CD8-positive, alpha-beta memory T cell (primary cell): ENCODE measurements around the gene TFAM. TPM values are rescaled to one million over a fixed set of nuclear protein-coding genes. Genes with fewer than 3 reads are reported as not detected.
A peak's percentile ranks its signal among the peaks of the same experiment; 100 is the strongest.

Experiments
- CTCF ChIA-PET: fragments of 350-600 bp; sonication (Branson Sonifier 250); formaldehyde crosslinking; loops from one replicate; lab custom pipeline; 2021; ENCODE audit warnings: antibody characterized with exemption; lab: Charles Lee
- POLR2A ChIA-PET: fragments of 350-600 bp; sonication (Branson Sonifier 250); formaldehyde crosslinking; loops from one replicate; lab custom pipeline; 2021; ENCODE audit warnings: antibody characterized with exemption; lab: Charles Lee
- DNase-seq, 5 donors: peaks; one replicate each; pipeline versions ENCODE4 v3.0.0 to v3.0.0-alpha.2; 2020 to 2022; ENCODE audit warnings: mixed read lengths in 1 of 5
- H3K27ac ChIP-seq: one replicate; pipeline ENCODE4 v1.7.0; 2013; ENCODE audit warnings: low read depth, mild to moderate bottlenecking, low read length, moderate library complexity
- H3K27me3 ChIP-seq: 2 replicates; pipeline ENCODE4 v1.7.0; 2013; ENCODE audit warnings: low read length, mild to moderate bottlenecking; ENCODE audit not compliant: insufficient read depth, poor library complexity, severe bottlenecking
- H3K36me3 ChIP-seq: 2 replicates; pipeline ENCODE4 v1.7.0; 2013; ENCODE audit warnings: mild to moderate bottlenecking, low read length, moderate library complexity; ENCODE audit not compliant: insufficient read depth
- H3K4me1 ChIP-seq: 2 replicates; pipeline ENCODE4 v1.7.0; 2013; ENCODE audit warnings: mild to moderate bottlenecking, low read length, moderate library complexity; ENCODE audit not compliant: insufficient read depth
- H3K4me3 ChIP-seq: 2 replicates; pipeline ENCODE4 v1.7.0; 2013; ENCODE audit warnings: mild to moderate bottlenecking, low read length
- H3K9me3 ChIP-seq: 2 replicates; pipeline ENCODE4 v1.7.0; 2013; ENCODE audit warnings: mild to moderate bottlenecking, low read length
- H3K27ac Mint-ChIP-seq, 8 donors: one replicate each; pipeline ENCODE4 v1.8.0; 2020 to 2021; ENCODE audit warnings: mixed read lengths in 8 of 8, mild to moderate bottlenecking in 6 of 8, inconsistent platforms in 3 of 8, moderate library complexity in 3 of 8
- H3K27me3 Mint-ChIP-seq, 2 donors: one replicate each; pipeline ENCODE4 v1.8.0; 2020 to 2021; ENCODE audit warnings: mixed read lengths in 2 of 2, mild to moderate bottlenecking in 1 of 2, moderate library complexity in 1 of 2
- H3K36me3 Mint-ChIP-seq, 3 donors: one replicate each; pipeline ENCODE4 v1.8.0; 2020 to 2021; ENCODE audit warnings: mixed read lengths in 3 of 3, inconsistent platforms in 1 of 3, mild to moderate bottlenecking in 1 of 3
- H3K4me1 Mint-ChIP-seq, 3 donors: one replicate each; pipeline ENCODE4 v1.8.0; 2020 to 2021; ENCODE audit warnings: mixed read lengths in 3 of 3, inconsistent platforms in 1 of 3, mild to moderate bottlenecking in 1 of 3
- H3K4me3 Mint-ChIP-seq, 7 donors: one replicate each; pipeline ENCODE4 v1.8.0; 2020 to 2021; ENCODE audit warnings: mixed read lengths in 7 of 7, mild to moderate bottlenecking in 6 of 7, moderate library complexity in 4 of 7, inconsistent platforms in 2 of 7
- H3K9me3 Mint-ChIP-seq, 5 donors: one replicate each; pipeline ENCODE4 v1.8.0; 2020 to 2022; ENCODE audit warnings: mixed read lengths in 5 of 5, mild to moderate bottlenecking in 3 of 5, moderate library complexity in 2 of 5, inconsistent platforms in 1 of 5
- polyA plus RNA-seq: library from polyadenylated mRNA; unstranded; fragments of 300-500 nt; fragmentation: Illumina TruSeq; gene quantifications from one replicate; pipeline ENCODE4 v1.2.3, GENCODE V29; 2021
- total RNA-seq, 2 experiments: library from RNA; stranded (reverse); gene quantifications; one replicate each; pipeline ENCODE4 v1.2.3, GENCODE V29; 2021

Gene TFAM
- total RNA-seq: 100 to 1,000 TPM; 124 to 136 TPM
- 50.6 TPM for polyA plus RNA-seq

DNA sequence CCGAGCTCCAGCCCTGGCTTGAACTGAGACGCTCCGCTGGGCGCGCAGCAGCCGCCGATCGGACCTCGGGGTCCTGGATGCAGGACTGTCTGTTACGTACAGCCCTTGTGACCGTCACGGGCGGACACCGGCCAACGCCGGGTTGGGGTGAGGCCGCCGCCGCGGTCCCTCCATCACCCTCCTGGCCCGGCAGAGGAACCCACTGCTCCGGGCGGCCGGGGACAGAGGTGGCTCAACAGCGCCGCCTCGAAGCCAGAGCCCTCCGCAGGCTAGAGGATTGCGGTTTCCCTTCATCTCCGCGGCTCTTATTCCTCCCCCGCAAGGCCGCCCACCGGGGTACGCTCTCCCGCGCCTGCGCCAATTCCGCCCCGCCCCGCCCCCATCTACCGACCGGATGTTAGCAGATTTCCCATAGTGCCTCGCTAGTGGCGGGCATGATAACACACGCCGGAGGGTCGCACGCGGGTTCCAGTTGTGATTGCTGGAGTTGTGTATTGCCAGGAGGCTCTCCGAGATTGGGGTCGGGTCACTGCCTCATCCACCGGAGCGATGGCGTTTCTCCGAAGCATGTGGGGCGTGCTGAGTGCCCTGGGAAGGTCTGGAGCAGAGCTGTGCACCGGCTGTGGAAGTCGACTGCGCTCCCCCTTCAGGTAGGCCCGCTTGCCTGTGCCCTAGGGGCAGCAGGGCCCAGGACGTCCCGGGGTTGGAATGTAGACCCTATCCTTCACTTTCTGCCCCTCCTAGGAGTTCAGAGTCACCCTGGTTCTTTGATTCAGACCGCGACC, at the start of gene TFAM:
TSS of gene TFAM (plus strand) at position 412 of the 785 bp plus-strand sequence. CDS start at position 550, 138 bp downstream.
- Mint-ChIP-seq H3K27me3 (peaks cover 0 to 6% of the 10 kb centered on the region in 2 donors), H3K27ac (peak within 1 kb of the TSS; percentile 88 to 99 (median 97)), H3K4me1 (peaks cover 43 to 66% (median 59%) of the 10 kb centered on the region in 3 donors), H3K36me3 (peaks cover 3 to 45% (median 11%) of the 10 kb centered on the region in 3 donors), H3K4me3 (peak within 1 kb of the TSS; percentile 93 to 98 (median 97)), H3K9me3 (no peaks in the 10 kb centered on the region)
- H3K27me3 ChIP-seq: no peaks in the 10 kb centered on the region
- peaks cover 20% of the 10 kb centered on the region for H3K36me3 ChIP-seq
- DNase-seq: peak; percentile 92 to 96 (median 94)
- POLR2A ChIA-PET: interaction anchor here (0.6 to 2.6 kb wide), 5 partner anchors 10 to 117 kb away, joined by 3 to 25 read pairs (median 4); partner anchors contain the start of genes CISD1 and IPMK
- peak within 1 kb of the TSS; percentile 75 for H3K4me3 ChIP-seq
- H3K27ac ChIP-seq: peak within 1 kb of the TSS; percentile 68
- peaks cover 34% of the 10 kb centered on the region for H3K4me1 ChIP-seq
- CTCF ChIA-PET: interaction anchor here (1.0 to 2.3 kb wide), 15 partner anchors 9 to 122 kb away, joined by 3 to 19 read pairs (median 5); partner anchors contain the start of genes CISD1, IPMK and UBE2D1
- no peaks in the 10 kb centered on the region for H3K9me3 ChIP-seq

DNA sequence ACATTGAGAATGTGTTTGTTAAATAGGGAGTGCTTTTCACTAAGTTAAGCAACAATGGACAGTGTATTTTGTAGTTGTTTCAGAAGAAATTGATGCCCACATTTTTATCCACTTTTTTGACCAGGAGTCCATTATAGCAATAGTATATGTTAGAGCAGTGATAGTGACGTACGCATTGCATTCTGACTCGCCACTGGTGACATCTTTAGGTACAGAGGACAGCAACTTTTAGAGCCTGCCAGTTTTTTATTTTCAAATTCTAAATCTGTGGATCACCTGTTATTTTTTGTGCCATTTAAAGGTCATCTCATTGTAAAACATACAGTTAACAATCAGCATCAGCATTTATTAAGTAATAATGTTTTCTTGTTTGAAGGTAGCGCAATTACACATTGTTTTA, 49.0 kb upstream of the TFAM start:
- Mint-ChIP-seq H3K36me3 (peaks cover 0 to 10% (median 6%) of the 10 kb centered on the region in 3 donors), H3K9me3 (no peaks in the 10 kb centered on the region), H3K27ac (peak overlapping the region in 5 of 8 donors; percentile 3 to 88 (median 74)), H3K4me3 (peak overlapping the region; percentile 93 to 97 (median 95)), H3K27me3 (peaks cover 3 to 14% of the 10 kb centered on the region in 2 donors), H3K4me1 (peaks cover 37 to 57% (median 56%) of the 10 kb centered on the region in 3 donors)
- Histone ChIP-seq H3K9me3 (no peaks in the 10 kb centered on the region), H3K27me3 (no peaks in the 10 kb centered on the region), H3K36me3 (no peaks in the 10 kb centered on the region), H3K4me3 (no peak overlapping the region), H3K4me1 (peaks cover 17% of the 10 kb centered on the region), H3K27ac (no peak overlapping the region)
- DNase-seq: no peak
- POLR2A ChIA-PET: no interaction called here
- CTCF ChIA-PET: no interaction called here

DNA sequence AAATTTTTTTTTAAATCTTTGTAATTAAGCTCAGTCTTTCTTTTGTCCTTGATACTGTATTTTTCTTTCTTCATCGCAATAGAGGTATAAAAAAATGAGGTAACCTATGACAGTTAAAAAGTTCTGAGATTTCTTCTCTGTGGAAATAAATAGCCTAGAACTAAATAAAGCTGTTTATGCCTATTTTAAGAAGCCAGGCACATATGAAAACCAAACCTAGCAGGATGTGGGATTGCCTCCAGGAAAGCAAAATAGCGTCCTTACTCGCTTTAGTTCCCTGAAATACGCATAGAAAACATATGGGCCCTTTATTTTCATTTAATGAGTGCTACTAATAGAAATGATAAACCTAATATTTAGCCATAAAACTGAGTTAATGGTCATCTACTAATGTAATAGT, 43.8 kb upstream of the TFAM start:
- no peak overlapping the region for H3K4me3 ChIP-seq
- DNase-seq: no peak
- H3K27me3 ChIP-seq: no peaks in the 10 kb centered on the region
- Mint-ChIP-seq H3K27me3 (no peaks in the 10 kb centered on the region), H3K4me1 (peaks cover 43 to 73% (median 71%) of the 10 kb centered on the region in 3 donors), H3K4me3 (no peak overlapping the region), H3K27ac (no peak overlapping the region), H3K9me3 (no peaks in the 10 kb centered on the region), H3K36me3 (peaks cover 0 to 11% (median 6%) of the 10 kb centered on the region in 3 donors)
- H3K4me1 ChIP-seq: peaks cover 8% of the 10 kb centered on the region
- H3K36me3 ChIP-seq: no peaks in the 10 kb centered on the region
- H3K9me3 ChIP-seq: no peaks in the 10 kb centered on the region
- ChIA-PET POLR2A (no interaction called here), CTCF (interaction anchor here (2.2 kb wide), 1 partner anchor 44 kb away, joined by 6 read pairs; the partner anchor contains the start of gene TFAM)
- no peak overlapping the region for H3K27ac ChIP-seq

- H3K27me3 ChIP-seq: no peaks in the 10 kb centered on the region
- CTCF ChIA-PET: interaction anchor here (2.2 kb wide), 1 partner anchor 44 kb away, joined by 6 read pairs; the partner anchor contains the start of gene TFAM
- H3K4me3 ChIP-seq: no peak overlapping the region
- Mint-ChIP-seq H3K4me1 (peaks cover 43 to 73% (median 69%) of the 10 kb centered on the region in 3 donors), H3K36me3 (peaks cover 0 to 14% (median 9%) of the 10 kb centered on the region in 3 donors), H3K27me3 (no peaks in the 10 kb centered on the region), H3K4me3 (no peak overlapping the region), H3K9me3 (no peaks in the 10 kb centered on the region), H3K27ac (peak overlapping the region in 3 of 8 donors; percentile 36 to 61 (median 49))
- no peak overlapping the region for H3K27ac ChIP-seq
- H3K9me3 ChIP-seq: no peaks in the 10 kb centered on the region
- POLR2A ChIA-PET: no interaction called here
- H3K4me1 ChIP-seq: peaks cover 3% of the 10 kb centered on the region
- H3K36me3 ChIP-seq: no peaks in the 10 kb centered on the region
- DNase-seq: no peak
These were observed 43.3 kb upstream of the TFAM start for GRCh38 chr10:58341947-58342346.

- Mint-ChIP-seq H3K27ac (peak overlapping the region in 1 of 8 donors; percentile 38), H3K27me3 (no peaks in the 10 kb centered on the region), H3K36me3 (peaks cover 0 to 17% (median 10%) of the 10 kb centered on the region in 3 donors), H3K4me3 (no peak overlapping the region), H3K9me3 (no peaks in the 10 kb centered on the region), H3K4me1 (peaks cover 40 to 63% (median 62%) of the 10 kb centered on the region in 3 donors)
- H3K4me3 ChIP-seq: no peak overlapping the region
- peaks cover 5% of the 10 kb centered on the region for H3K4me1 ChIP-seq
- H3K27ac ChIP-seq: no peak overlapping the region
- ChIA-PET POLR2A (no interaction called here), CTCF (no interaction called here)
- no peaks in the 10 kb centered on the region for H3K27me3 ChIP-seq
- H3K9me3 ChIP-seq: no peaks in the 10 kb centered on the region
- no peak for DNase-seq
- H3K36me3 ChIP-seq: no peaks in the 10 kb centered on the region
These were observed 37.2 kb upstream of the TFAM start for GRCh38 chr10:58347967-58348366.

- peaks cover 36 to 59% (median 58%) of the 10 kb centered on the region in 3 donors for H3K4me1 Mint-ChIP-seq
- CTCF ChIA-PET: no interaction called here
These were observed 36.6 kb upstream of the TFAM start for GRCh38 chr10:58348571-58349033.

DNA sequence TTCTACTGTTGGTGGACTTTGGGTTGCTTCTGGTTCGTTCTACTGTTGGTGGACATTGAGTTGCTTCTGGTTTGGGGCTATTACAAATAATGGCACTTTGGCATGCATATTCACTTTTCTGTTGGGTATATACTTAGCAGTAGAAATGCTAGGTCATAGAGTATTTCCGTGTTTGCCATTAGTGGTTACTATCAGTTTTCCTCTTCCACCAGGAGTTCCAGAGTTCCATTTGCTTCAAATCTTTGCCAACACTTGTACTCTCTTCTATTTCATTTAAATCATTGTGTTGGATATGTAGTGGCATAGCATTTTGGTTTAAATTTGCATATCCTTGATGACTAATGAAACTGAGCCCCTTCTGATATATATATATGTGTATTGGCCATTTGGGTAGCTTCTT, 35.2 kb upstream of the TFAM start:
- ChIA-PET CTCF (no interaction called here), POLR2A (no interaction called here)
- Histone ChIP-seq H3K4me3 (no peak overlapping the region), H3K9me3 (no peaks in the 10 kb centered on the region), H3K27me3 (no peaks in the 10 kb centered on the region), H3K27ac (no peak overlapping the region), H3K4me1 (peaks cover 5% of the 10 kb centered on the region), H3K36me3 (no peaks in the 10 kb centered on the region)
- H3K27ac Mint-ChIP-seq: no peak overlapping the region
- no peaks in the 10 kb centered on the region for H3K27me3 Mint-ChIP-seq
- no peaks in the 10 kb centered on the region for H3K9me3 Mint-ChIP-seq
- no peak overlapping the region for H3K4me3 Mint-ChIP-seq
- DNase-seq: no peak
- H3K4me1 Mint-ChIP-seq: peaks cover 34 to 57% (median 52%) of the 10 kb centered on the region in 3 donors
- peaks cover 0 to 14% (median 10%) of the 10 kb centered on the region in 3 donors for H3K36me3 Mint-ChIP-seq

More at GRCh38 chr10:58348571-58349033, 36.6 kb upstream of the TFAM start:
- H3K9me3 Mint-ChIP-seq: no peaks in the 10 kb centered on the region
- no peak for DNase-seq
- H3K36me3 Mint-ChIP-seq: peaks cover 0 to 15% (median 10%) of the 10 kb centered on the region in 3 donors
- no peak overlapping the region for H3K4me3 Mint-ChIP-seq
- Histone ChIP-seq H3K27ac (no peak overlapping the region), H3K36me3 (no peaks in the 10 kb centered on the region), H3K4me3 (no peak overlapping the region), H3K4me1 (peaks cover 5% of the 10 kb centered on the region), H3K9me3 (no peaks in the 10 kb centered on the region), H3K27me3 (no peaks in the 10 kb centered on the region)
- no peaks in the 10 kb centered on the region for H3K27me3 Mint-ChIP-seq
- POLR2A ChIA-PET: no interaction called here
- H3K27ac Mint-ChIP-seq: peak overlapping the region in 1 of 8 donors; percentile 76
